NCI-H82 (cell line): ENCODE results near the gene YTHDF1.
"Not testable (repeated sequence)": the region's sequence is repeated elsewhere in the genome, so short reads cannot be mapped to it uniquely, and the experiment has no call there.

Experiments used
- DNase-seq: peaks from one replicate; lab custom pipeline; 2025; lab: John Stamatoyannopoulos, UW

The YTHDF1 gene

DNA sequence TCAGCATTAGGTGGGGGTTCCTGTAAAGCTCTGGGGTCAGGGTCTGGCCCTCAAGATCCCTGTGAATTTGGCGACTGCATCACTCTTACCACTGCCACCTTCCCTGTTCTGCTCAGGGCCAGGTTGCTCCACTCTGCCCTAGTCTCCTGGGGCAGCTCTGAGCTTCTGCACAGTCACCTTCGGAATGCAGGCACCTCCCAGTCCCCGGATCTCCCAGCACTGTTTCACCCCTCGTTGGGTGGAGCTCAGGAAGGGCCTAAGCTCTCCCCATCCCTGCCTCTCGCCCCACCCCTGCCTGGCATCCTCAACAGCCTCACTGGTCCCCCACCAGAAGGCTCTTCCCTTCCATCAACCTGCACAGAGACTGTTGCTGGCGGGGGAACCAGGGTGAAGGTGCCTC lies 46.2 kb downstream of the YTHDF1 start:
- no peak for DNase-seq

- DNase-seq = no peak
These were observed 47.1 kb downstream of the YTHDF1 start for GRCh38 chr20:63168861-63169260.

DNA sequence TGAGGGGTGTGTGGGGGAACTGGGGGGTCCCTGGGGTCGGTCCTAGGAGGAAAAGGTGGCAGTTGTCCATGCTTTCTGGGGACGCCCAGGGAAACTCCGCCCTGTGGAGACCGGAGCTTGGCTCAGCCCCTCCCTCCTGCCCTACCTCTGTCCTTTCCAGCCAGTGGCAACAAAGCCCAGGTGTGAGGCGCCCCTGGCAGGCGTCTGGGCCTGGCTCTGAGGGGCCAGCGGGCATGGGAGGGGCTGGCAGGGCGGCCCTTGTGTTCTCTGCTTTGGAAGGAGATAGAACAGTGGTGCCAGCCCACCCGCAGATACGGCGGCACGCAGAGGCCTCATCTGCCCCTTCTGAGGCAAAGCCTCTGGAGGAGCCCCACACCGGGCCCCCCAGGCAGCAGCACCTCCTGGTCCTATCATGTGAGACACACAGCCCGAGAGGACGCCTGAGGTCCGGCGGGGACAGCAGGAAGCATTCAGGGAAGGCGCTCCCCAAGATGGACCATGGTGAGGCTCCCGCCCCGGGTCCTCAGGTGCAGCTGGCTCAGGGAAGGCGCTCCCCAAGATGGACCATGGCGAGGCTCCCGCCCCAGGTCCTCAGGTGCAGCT lies 47.9 kb downstream of the YTHDF1 start:
- DNase-seq = no peak

GRCh38 chr20:63167026-63167917 lies 48.7 kb downstream of the YTHDF1 start:
- no peak for DNase-seq

GRCh38 chr20:63166193-63167020 lies 49.5 kb downstream of the YTHDF1 start:
- DNase-seq = no peak

DNA sequence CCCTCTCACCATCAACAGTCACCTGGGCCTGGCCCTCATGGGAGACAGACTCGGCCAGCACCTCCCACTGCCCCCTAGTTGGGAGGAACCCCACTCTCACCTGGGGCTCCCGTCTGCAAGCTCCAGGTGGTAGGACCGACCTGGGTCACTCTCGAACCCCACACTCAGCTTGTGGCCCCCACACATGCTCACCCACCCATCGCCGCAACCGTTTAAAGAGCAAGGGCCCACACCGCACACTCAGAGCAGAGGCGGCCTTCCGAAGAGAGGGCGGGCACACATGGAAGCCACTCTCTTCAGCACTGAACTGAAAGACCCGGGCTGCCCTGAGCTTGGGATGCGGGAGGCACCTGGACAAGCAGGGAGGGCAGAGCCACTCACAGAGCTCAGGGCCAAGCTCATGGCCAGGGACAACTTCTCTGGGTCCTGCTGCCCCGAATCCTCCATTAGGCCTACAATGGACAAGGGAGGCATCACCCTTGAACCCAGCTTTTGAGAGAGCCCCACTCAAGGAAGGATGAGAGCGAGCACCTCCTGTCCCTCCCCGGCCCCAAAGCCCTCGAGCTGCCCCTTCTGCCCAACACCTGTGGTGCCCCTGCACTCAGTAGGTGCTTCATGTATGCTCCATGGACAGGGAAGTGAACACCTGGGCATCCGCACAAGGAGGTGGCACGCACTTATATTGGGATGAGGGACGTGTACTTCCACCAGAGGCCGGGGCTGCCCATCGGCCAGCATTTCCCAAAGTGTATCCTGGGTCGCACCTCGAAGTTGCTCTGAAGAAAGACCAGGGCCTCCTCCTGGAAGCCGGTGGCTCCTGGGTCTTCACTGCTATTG lies 50.4 kb downstream of the YTHDF1 start:
- DNase-seq = no peak

DNA sequence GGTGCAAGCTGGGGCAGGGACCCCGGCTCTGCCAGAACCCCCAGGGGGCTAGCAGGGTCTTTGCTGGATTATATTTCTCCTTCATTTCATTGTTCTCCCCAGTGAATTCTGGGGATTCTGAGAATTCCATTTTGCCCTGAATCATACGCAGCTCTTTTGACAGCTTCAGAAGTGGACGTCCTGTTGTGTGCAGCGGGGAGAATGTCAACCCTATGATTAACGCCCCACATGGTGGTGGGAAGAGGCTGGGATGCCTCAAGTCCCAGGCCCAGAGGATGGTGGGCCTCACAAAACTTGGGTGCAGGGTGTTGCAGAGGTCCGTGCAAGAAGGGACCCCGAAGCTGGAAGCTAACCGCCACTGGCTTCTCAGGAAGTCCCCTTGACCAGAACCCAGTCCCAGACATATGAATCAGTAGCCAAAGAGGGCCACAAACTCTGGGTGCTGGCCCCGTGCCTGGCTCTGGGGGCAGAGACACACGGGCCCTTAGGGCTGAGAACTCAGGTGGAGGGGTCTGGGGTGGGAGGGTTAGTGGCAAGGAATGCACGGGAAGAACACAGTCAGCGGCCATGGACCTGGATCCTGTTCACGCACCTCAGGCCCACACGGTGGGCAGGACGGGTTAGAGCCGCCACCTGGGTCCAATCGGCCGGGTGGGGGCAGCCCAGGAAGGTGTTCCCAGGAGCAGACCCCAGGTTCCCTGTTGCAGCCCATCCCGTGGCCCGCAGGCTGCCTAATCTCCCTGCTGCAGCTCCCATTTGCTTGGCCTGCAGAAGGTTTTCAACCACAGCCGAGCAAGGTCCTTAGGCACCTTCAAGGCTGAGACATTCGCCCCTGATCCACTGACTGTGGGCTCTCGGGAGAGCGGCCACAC lies 51.2 kb downstream of the YTHDF1 start:
- DNase-seq = no peak

- DNase-seq = no peak
These were observed 52.1 kb downstream of the YTHDF1 start for GRCh38 chr20:63163596-63164483.

DNA sequence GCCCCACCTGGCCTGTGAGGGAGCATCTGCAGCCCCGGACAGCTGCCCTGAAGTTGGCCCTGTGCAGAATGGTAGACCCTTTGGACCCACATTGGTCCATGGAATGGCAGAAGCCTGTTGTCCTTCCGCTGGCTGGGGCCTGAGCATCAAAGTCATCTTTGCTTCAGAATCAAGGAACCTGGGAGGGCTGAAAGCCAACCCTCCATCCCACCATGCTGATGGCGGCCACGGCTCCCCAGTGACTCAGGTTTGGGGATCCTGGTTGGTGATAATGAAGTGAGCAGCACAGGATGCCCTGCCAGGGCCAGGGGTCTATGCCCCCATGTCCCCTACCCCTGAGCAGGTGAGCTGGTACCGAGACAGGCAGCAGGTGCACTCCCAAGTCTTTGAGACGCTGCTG lies 52.8 kb downstream of the YTHDF1 start:
- no peak for DNase-seq

DNA sequence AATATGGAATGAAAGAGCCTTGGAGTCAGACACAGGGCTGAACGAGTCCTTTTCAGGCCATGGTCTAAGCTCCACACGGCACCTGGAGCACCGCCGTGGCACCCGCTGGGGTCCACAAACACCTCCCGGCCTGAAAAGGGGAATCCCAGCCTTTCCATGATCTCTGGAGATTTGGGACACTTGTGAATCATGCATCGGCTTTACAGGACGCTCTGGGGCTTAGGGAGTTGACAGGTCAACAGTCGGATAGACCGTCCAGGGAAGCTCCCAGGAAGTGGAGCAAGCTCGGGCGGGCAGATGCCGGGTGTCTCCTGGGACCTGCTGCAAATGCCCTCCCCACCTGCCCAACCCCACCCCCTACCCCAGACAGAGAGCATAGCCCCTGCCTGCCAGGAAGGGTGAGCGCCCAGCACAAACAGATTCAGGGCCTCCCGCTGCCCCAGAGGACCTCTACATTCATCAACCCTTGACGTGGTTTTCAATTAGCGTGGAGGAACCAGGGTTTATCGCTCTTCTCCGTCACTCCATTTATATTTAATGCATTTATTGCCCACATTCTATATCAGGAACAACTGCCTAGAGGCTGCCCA lies 53.6 kb downstream of the YTHDF1 start:
- DNase-seq = no peak

DNA sequence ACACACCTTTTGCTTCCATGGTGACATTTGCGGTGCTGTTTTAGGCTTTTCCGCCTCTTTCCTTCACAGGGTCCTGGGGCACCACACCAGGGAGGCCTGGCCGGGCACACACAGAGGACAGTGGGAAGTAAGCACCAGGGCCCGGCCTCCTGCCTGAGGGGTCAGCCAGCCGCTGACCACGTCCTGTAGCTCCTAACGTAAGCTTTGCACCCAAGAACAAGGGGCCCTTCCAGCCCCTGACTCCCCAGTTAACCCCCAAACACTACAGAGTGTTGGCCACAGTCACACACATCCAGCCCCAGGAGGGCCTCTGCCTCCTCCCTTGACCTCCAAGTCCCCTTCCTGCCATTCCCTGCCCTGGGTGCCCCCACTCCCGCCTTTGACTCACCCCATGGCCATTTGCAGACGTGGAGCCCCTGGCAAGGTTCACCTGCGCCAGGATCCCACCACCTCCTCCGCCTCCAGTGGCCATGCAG lies 54.7 kb downstream of the YTHDF1 start:
- no peak for DNase-seq

GRCh38 chr20:63160641-63161175 lies 55.2 kb downstream of the YTHDF1 start:
- no peak for DNase-seq

GRCh38 chr20:63159826-63160640 lies 55.9 kb downstream of the YTHDF1 start:
- no peak for DNase-seq

DNA sequence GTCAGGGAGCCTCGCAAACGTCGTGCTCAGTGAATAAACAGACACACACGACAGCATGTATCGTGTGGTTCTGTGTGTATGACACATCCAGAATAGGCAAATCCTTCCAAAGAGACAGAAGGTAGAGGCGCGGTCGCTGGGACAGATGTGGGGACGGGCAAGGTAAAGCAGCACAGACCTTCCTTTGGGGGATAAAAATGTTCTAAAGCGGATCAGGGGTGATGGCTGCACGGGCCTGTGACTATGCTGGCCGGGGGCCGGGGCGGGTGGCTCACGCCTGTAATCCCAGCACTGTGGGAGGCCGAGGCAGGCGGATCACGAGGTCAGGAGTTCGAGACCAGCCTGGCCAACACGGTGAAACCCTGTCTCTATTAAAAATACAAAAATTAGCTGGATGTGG lies 56.7 kb downstream of the YTHDF1 start:
- DNase-seq = not testable (repeated sequence)

DNA sequence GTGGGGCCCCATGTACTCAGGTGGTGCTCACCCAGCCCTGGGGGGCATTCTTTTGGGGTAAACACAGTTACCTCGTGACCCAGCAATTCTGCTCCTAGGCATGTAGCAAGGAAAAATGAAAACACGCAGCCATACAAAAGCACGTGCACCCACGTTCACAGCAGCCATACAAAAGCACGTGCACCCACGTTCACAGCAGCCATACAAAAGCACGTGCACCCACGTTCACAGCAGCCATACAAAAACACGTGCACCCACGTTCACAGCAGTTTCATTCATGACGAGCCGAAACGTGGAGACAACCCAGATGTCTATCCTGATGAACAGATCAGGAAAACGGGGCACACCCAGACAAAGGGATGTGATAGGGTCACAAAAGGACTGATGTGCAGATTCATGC lies 57.1 kb downstream of the YTHDF1 start:
- no peak for DNase-seq

GRCh38 chr20:63158352-63158751 lies 57.6 kb downstream of the YTHDF1 start:
- no peak for DNase-seq

DNA sequence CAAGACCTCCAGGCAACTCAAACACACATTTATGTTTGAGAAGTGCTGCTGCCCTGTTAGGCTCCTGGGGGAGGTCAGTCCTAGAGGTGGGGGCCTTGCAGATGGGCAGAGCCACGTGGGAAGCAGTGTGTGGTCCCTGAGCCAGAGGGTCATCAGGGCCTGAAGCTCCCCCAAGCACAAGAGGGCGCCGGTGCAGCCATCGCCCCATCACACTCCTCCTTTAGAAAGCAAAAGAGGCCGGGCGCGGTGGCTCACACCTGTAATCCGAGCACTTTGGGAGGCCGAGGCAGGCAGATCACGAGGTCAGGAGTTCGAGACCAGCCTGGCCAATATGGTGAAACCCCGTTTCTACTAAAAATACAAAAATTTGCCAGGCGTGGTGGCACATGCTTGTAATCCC lies 58.5 kb downstream of the YTHDF1 start:
- DNase-seq = not testable (repeated sequence)

DNA sequence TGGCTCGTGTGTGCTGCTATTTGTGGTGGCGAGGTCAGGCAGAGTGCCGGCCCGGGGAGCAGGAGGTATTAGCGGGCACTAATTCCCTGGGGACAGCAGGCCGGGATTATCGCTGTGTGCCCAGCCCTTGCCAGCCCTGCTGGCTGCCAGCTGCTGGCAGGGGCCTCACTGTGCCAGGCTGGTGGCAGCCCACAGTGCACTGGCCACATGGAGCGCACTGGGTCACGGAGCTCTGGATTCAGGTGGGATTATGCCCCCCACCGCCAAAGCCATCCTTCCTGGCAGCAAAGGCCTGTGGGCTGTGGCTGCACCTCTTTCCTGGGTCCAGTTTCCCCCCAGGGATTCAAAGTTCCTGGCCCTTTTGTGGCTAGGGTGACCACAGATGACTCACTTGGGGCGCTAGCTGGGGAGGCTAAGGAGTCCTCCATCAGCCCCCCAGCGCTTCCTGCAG lies 59.7 kb downstream of the YTHDF1 start:
- DNase-seq = no peak
